Adipocyte (in vitro differentiated cells): ENCODE measurements around the gene RGS12.

Experiments
- DNase-seq: peaks from one replicate; pipeline ENCODE4 v3.0.0-alpha.2; 2015; ENCODE audit warnings: low read depth
- H3K27me3 ChIP-seq: replicated peaks from 2 replicates; pipeline ENCODE4 v1.7.0; 2013; ENCODE audit warnings: mild to moderate bottlenecking, low read length, moderate library complexity; ENCODE audit not compliant: control insufficient read depth, insufficient read depth
- H3K36me3 ChIP-seq: 2 replicates; pipeline ENCODE4 v1.7.0; 2013; ENCODE audit warnings: low read length, mild to moderate bottlenecking, moderate library complexity; ENCODE audit not compliant: control insufficient read depth, insufficient read depth, severe bottlenecking
- H3K4me1 ChIP-seq: 2 replicates; pipeline ENCODE4 v1.7.0; 2013; ENCODE audit warnings: mild to moderate bottlenecking, low read length, moderate library complexity; ENCODE audit not compliant: control insufficient read depth, insufficient read depth
- H3K4me3 ChIP-seq: 2 replicates; pipeline ENCODE4 v1.7.0; 2013; ENCODE audit warnings: mild to moderate bottlenecking, low read length, moderate library complexity
- H3K9ac ChIP-seq: 2 replicates; pipeline ENCODE4 v1.7.0; 2013; ENCODE audit warnings: mild to moderate bottlenecking, low read length, moderate library complexity
- H3K9me3 ChIP-seq: 2 replicates; pipeline ENCODE4 v1.7.0; 2013; ENCODE audit warnings: mild to moderate bottlenecking, low read length, moderate library complexity; ENCODE audit not compliant: control insufficient read depth

RGS12 gene

GRCh38 chr4:3331511-3332394 is 38.9 kb downstream of the RGS12 start:
- H3K9ac ChIP-seq: no peak overlapping the region
- DNase-seq: no peak
- no peaks in the 10 kb centered on the region for H3K27me3 ChIP-seq
- no peak overlapping the region for H3K4me3 ChIP-seq
- H3K9me3 ChIP-seq: no peaks in the 10 kb centered on the region
- peaks cover 2% of the 10 kb centered on the region for H3K36me3 ChIP-seq
- no peaks in the 10 kb centered on the region for H3K4me1 ChIP-seq

- no peaks in the 10 kb centered on the region for H3K27me3 ChIP-seq
- H3K4me3 ChIP-seq: no peak overlapping the region
- H3K36me3 ChIP-seq: peaks cover 2% of the 10 kb centered on the region
- no peak for DNase-seq
- H3K9me3 ChIP-seq: no peaks in the 10 kb centered on the region
- H3K9ac ChIP-seq: no peak overlapping the region
- H3K4me1 ChIP-seq: no peaks in the 10 kb centered on the region
Measured at GRCh38 chr4:3332498-3332897, 39.7 kb downstream of the RGS12 start.

GRCh38 chr4:3334316-3334715 is 41.5 kb downstream of the RGS12 start:
- H3K4me1 ChIP-seq: no peaks in the 10 kb centered on the region
- no peak overlapping the region for H3K4me3 ChIP-seq
- no peaks in the 10 kb centered on the region for H3K27me3 ChIP-seq
- peaks cover 2% of the 10 kb centered on the region for H3K36me3 ChIP-seq
- DNase-seq: no peak
- H3K9me3 ChIP-seq: no peaks in the 10 kb centered on the region
- H3K9ac ChIP-seq: no peak overlapping the region

- DNase-seq: no peak
- no peaks in the 10 kb centered on the region for H3K9me3 ChIP-seq
- no peak overlapping the region for H3K9ac ChIP-seq
- H3K4me1 ChIP-seq: no peaks in the 10 kb centered on the region
- H3K4me3 ChIP-seq: no peak overlapping the region
- peaks cover 2% of the 10 kb centered on the region for H3K36me3 ChIP-seq
- no peaks in the 10 kb centered on the region for H3K27me3 ChIP-seq
Measured at GRCh38 chr4:3335385-3335784, 42.6 kb downstream of the RGS12 start.

- H3K4me1 ChIP-seq: no peaks in the 10 kb centered on the region
- H3K27me3 ChIP-seq: no peaks in the 10 kb centered on the region
- H3K9me3 ChIP-seq: no peaks in the 10 kb centered on the region
- H3K36me3 ChIP-seq: peaks cover 2% of the 10 kb centered on the region
- no peak overlapping the region for H3K9ac ChIP-seq
- no peak overlapping the region for H3K4me3 ChIP-seq
- DNase-seq: no peak
Measured at GRCh38 chr4:3335982-3336381, 43.2 kb downstream of the RGS12 start.

- peaks cover 2% of the 10 kb centered on the region for H3K36me3 ChIP-seq
- DNase-seq: no peak
Measured at GRCh38 chr4:3336382-3337356, 43.8 kb downstream of the RGS12 start.

GRCh38 chr4:3337357-3337732 is 44.5 kb downstream of the RGS12 start:
- DNase-seq: no peak
- no peak overlapping the region for H3K4me3 ChIP-seq
- H3K9me3 ChIP-seq: no peaks in the 10 kb centered on the region
- H3K9ac ChIP-seq: no peak overlapping the region
- no peaks in the 10 kb centered on the region for H3K4me1 ChIP-seq
- no peaks in the 10 kb centered on the region for H3K27me3 ChIP-seq
- H3K36me3 ChIP-seq: peaks cover 2% of the 10 kb centered on the region

More at GRCh38 chr4:3336382-3337356, 43.8 kb downstream of the RGS12 start:
- Histone ChIP-seq H3K9me3 (no peaks in the 10 kb centered on the region), H3K4me1 (no peaks in the 10 kb centered on the region), H3K4me3 (no peak overlapping the region), H3K9ac (no peak overlapping the region), H3K27me3 (no peaks in the 10 kb centered on the region)

GRCh38 chr4:3337811-3338210 is 45.0 kb downstream of the RGS12 start:
- Histone ChIP-seq H3K9ac (no peak overlapping the region), H3K4me1 (no peaks in the 10 kb centered on the region), H3K36me3 (peaks cover 2% of the 10 kb centered on the region), H3K9me3 (no peaks in the 10 kb centered on the region), H3K27me3 (no peaks in the 10 kb centered on the region), H3K4me3 (no peak overlapping the region)
- DNase-seq: no peak

GRCh38 chr4:3338321-3338838 is 45.6 kb downstream of the RGS12 start:
- Histone ChIP-seq H3K9me3 (no peaks in the 10 kb centered on the region), H3K4me1 (no peaks in the 10 kb centered on the region), H3K4me3 (no peak overlapping the region), H3K9ac (no peak overlapping the region), H3K27me3 (no peaks in the 10 kb centered on the region), H3K36me3 (peaks cover 3% of the 10 kb centered on the region)
- DNase-seq: no peak

- no peak for DNase-seq
- no peak overlapping the region for H3K4me3 ChIP-seq
- no peaks in the 10 kb centered on the region for H3K27me3 ChIP-seq
- H3K9me3 ChIP-seq: no peaks in the 10 kb centered on the region
- H3K4me1 ChIP-seq: no peaks in the 10 kb centered on the region
- H3K36me3 ChIP-seq: peaks cover 9% of the 10 kb centered on the region
- H3K9ac ChIP-seq: no peak overlapping the region
Measured at GRCh38 chr4:3338976-3339531, 46.2 kb downstream of the RGS12 start.

GRCh38 chr4:3339577-3339976 is 46.8 kb downstream of the RGS12 start:
- Histone ChIP-seq H3K9ac (no peak overlapping the region), H3K27me3 (no peaks in the 10 kb centered on the region), H3K9me3 (no peaks in the 10 kb centered on the region), H3K4me3 (no peak overlapping the region), H3K4me1 (no peaks in the 10 kb centered on the region), H3K36me3 (peaks cover 9% of the 10 kb centered on the region)
- DNase-seq: no peak
